ENCODE measurements around the gene GABBR2. TPM values are rescaled to one million over a fixed set of nuclear protein-coding genes. Genes with fewer than 3 reads are reported as not detected.
"Not testable (repeated sequence)": the region's sequence is repeated elsewhere in the genome, so short reads cannot be mapped to it uniquely, and the experiment has no call there.

The GABBR2 gene
- total RNA-seq, 1 experiment from 2014 or later, result not detected

DNA sequence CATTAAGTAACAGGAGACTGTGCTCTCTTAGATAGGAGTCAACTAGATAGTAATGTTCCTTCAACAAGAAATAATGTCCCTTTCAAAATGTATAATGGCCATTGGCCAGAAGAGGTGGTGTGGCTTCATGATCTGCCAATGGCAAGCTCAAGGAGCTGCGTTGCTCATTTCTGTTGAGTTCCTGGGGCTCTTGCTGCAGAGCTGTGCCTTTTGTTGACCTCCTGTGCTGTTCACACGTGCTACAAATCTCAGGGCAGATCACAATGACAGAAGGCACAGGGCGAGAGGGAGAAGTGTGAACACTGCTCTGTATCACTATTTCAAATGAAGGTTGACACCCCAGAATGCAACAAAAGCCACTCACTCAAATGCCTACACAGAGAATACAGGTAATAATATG is 437.3 kb downstream of the GABBR2 start:
- ChIA-PET CTCF (no interaction called here), POLR2A (ENCODE audit: low non-redundant PET) (no interaction called here)
- peak; percentile 31 for DNase-seq (ENCODE audit: low spot score)
- TF ChIP-seq, protein P1, sequence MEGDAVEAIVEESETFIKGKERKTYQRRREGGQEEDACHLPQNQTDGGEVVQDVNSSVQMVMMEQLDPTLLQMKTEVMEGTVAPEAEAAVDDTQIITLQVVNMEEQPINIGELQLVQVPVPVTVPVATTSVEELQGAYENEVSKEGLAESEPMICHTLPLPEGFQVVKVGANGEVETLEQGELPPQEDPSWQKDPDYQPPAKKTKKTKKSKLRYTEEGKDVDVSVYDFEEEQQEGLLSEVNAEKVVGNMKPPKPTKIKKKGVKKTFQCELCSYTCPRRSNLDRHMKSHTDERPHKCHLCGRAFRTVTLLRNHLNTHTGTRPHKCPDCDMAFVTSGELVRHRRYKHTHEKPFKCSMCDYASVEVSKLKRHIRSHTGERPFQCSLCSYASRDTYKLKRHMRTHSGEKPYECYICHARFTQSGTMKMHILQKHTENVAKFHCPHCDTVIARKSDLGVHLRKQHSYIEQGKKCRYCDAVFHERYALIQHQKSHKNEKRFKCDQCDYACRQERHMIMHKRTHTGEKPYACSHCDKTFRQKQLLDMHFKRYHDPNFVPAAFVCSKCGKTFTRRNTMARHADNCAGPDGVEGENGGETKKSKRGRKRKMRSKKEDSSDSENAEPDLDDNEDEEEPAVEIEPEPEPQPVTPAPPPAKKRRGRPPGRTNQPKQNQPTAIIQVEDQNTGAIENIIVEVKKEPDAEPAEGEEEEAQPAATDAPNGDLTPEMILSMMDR (conservative IDR thresholded peaks at IDR 0.05; ENCODE audit: low read depth, low read length), result no peak
- TF ChIP-seq EZH2 (IDR thresholded peaks at IDR 0.05; ENCODE audit: borderline replicate concordance, low read depth, low read length, poor library complexity, severe bottlenecking), result no peak
- no peak overlapping the region for H3K4me3 ChIP-seq (ENCODE audit: low read depth, low read length, poor library complexity, severe bottlenecking)
- no peak overlapping the region for H3K27ac ChIP-seq (ENCODE audit: low read depth, low read length, poor library complexity, severe bottlenecking)
- intact Hi-C loops (cut with micrococcal nuclease; ENCODE audit: unreplicated experiment), result no loop called here
- no peaks in the 10 kb centered on the region for H3K4me1 ChIP-seq (ENCODE audit: insufficient read depth, low read length, poor library complexity, severe bottlenecking)
- no peaks in the 10 kb centered on the region for H3K36me3 ChIP-seq (ENCODE audit: insufficient read depth, low read length, poor library complexity, severe bottlenecking)
- H3K9me3 ChIP-seq (ENCODE audit: low read depth, low read length, poor library complexity, severe bottlenecking), result no peaks in the 10 kb centered on the region
- peaks cover 7% of the 10 kb centered on the region for H3K27me3 ChIP-seq (replicated peaks; ENCODE audit: insufficient read depth, low read depth, low read length, poor library complexity)
- BruUV-seq (replicated peaks), result no TSS peak

DNA sequence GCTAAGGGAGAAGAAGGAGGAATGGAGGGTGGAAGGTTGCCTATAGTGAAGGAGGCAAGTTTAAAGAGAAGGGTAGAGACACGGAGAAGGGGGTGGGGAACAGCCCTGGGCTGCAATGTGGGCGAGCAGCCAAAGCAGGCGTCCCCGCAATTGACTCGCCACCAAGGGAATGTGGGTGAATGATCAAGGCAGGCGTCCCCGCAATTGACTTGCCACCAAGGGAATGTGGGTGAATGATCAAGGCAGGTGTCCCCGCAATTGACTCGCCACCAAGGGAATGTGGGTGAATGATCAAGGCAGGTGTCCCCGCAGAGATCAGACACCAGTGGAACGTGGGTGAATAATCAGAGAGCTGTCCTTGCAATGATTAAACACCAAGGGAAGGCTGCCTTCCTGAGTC is 438.5 kb downstream of the GABBR2 start:
- H3K4me3 ChIP-seq (ENCODE audit: low read depth, low read length, poor library complexity, severe bottlenecking); H3K9me3 ChIP-seq (ENCODE audit: low read depth, low read length, poor library complexity, severe bottlenecking); POLR2A ChIA-PET (ENCODE audit: low non-redundant PET); BruUV-seq (replicated peaks); H3K36me3 ChIP-seq (ENCODE audit: insufficient read depth, low read length, poor library complexity, severe bottlenecking); H3K4me1 ChIP-seq (ENCODE audit: insufficient read depth, low read length, poor library complexity, severe bottlenecking); intact Hi-C loops (cut with micrococcal nuclease; ENCODE audit: unreplicated experiment); CTCF ChIA-PET; H3K27me3 ChIP-seq (replicated peaks; ENCODE audit: insufficient read depth, low read depth, low read length, poor library complexity); H3K27ac ChIP-seq (ENCODE audit: low read depth, low read length, poor library complexity, severe bottlenecking); DNase-seq (ENCODE audit: low spot score): not testable (repeated sequence)

DNA sequence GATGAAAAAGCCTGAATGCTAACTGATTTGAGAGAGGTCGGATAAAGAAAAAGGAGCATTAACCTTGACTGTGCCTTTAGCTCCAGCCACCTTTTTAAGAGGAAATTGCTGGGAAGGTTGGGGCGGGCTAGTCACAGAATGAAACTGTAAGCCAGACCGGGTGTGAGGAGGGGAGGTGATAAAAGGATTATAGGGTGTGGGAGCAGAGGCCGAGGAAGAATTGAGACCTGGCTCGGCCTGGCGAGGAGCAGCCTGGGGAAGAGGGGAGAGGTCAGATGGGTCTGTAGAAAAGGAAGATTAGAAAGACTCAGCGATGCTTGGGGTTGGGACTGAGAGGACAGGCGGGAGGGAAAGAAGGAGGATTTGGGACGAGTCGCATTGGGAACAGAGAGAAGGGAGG is 439.1 kb downstream of the GABBR2 start:
- intact Hi-C loops (cut with micrococcal nuclease; ENCODE audit: unreplicated experiment); H3K36me3 ChIP-seq (ENCODE audit: insufficient read depth, low read length, poor library complexity, severe bottlenecking); BruUV-seq (replicated peaks); H3K4me3 ChIP-seq (ENCODE audit: low read depth, low read length, poor library complexity, severe bottlenecking); DNase-seq (ENCODE audit: low spot score); H3K27ac ChIP-seq (ENCODE audit: low read depth, low read length, poor library complexity, severe bottlenecking); H3K4me1 ChIP-seq (ENCODE audit: insufficient read depth, low read length, poor library complexity, severe bottlenecking); H3K9me3 ChIP-seq (ENCODE audit: low read depth, low read length, poor library complexity, severe bottlenecking); CTCF ChIA-PET; H3K27me3 ChIP-seq (replicated peaks; ENCODE audit: insufficient read depth, low read depth, low read length, poor library complexity); POLR2A ChIA-PET (ENCODE audit: low non-redundant PET): not testable (repeated sequence)

DNA sequence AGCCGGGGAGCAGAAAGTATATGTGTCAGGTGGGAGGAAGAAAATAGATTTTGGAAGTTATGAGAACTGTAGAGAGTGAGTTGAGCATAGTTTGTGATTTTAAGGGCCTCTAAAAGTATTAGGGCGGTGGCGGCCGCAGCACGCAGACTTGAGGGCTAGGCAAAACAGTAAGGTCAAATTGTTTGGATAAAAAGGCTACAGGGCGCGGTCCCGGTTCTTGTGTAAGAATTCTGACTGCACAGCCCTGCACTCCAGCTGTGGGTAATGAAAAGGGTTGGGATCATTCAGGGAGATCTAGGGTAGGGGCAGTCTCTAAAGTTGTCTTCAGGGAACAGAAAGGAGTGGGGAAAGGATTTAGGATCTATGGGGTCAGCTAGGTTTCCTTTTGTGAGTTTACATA is 441.2 kb downstream of the GABBR2 start:
- intact Hi-C loops (cut with micrococcal nuclease; ENCODE audit: unreplicated experiment); H3K27me3 ChIP-seq (replicated peaks; ENCODE audit: insufficient read depth, low read depth, low read length, poor library complexity); BruUV-seq (replicated peaks); CTCF ChIA-PET; H3K9me3 ChIP-seq (ENCODE audit: low read depth, low read length, poor library complexity, severe bottlenecking); H3K4me3 ChIP-seq (ENCODE audit: low read depth, low read length, poor library complexity, severe bottlenecking); DNase-seq (ENCODE audit: low spot score); H3K4me1 ChIP-seq (ENCODE audit: insufficient read depth, low read length, poor library complexity, severe bottlenecking); POLR2A ChIA-PET (ENCODE audit: low non-redundant PET); H3K27ac ChIP-seq (ENCODE audit: low read depth, low read length, poor library complexity, severe bottlenecking); H3K36me3 ChIP-seq (ENCODE audit: insufficient read depth, low read length, poor library complexity, severe bottlenecking): not testable (repeated sequence)

DNA sequence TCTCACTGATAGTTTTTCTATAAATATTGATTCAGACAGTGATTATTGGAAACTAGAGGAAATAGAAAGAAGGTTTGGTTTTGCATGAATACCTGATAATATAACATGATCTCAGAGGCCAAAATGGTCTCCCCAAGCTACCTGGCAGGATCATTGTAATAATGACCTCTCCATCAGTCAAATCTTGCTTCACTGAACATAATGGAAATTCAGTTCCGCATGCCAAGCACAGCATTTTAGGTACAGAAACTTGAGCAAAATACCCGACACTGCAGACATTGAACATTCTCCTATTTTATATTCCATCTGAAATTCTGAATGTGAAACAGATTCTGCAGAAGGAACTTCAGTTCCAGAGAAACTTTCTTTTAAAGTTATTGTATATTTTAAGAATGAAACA is 444.2 kb downstream of the GABBR2 start:
- no peaks in the 10 kb centered on the region for H3K4me1 ChIP-seq (ENCODE audit: insufficient read depth, low read length, poor library complexity, severe bottlenecking)
- H3K4me3 ChIP-seq (ENCODE audit: low read depth, low read length, poor library complexity, severe bottlenecking), result no peak overlapping the region
- no TSS peak for BruUV-seq (replicated peaks)
- intact Hi-C loops (cut with micrococcal nuclease; ENCODE audit: unreplicated experiment), result loop anchor here (5.0 kb wide), 1 partner anchor 552 kb away; no protein-coding TSS in a partner anchor
- no peaks in the 10 kb centered on the region for H3K9me3 ChIP-seq (ENCODE audit: low read depth, low read length, poor library complexity, severe bottlenecking)
- TF ChIP-seq, protein P1 (conservative IDR thresholded peaks at IDR 0.05; ENCODE audit: low read depth, low read length), result no peak
- no peak for TF ChIP-seq EZH2 (IDR thresholded peaks at IDR 0.05; ENCODE audit: borderline replicate concordance, low read depth, low read length, poor library complexity, severe bottlenecking)
- ChIA-PET CTCF (interaction anchor here (1.3 kb wide), 1 partner anchor 341 kb away, joined by 3 read pairs; no protein-coding TSS in a partner anchor), POLR2A (ENCODE audit: low non-redundant PET) (no interaction called here)
- DNase-seq (ENCODE audit: low spot score), result no peak
- no peak overlapping the region for H3K27ac ChIP-seq (ENCODE audit: low read depth, low read length, poor library complexity, severe bottlenecking)
- H3K36me3 ChIP-seq (ENCODE audit: insufficient read depth, low read length, poor library complexity, severe bottlenecking), result no peaks in the 10 kb centered on the region
- no peaks in the 10 kb centered on the region for H3K27me3 ChIP-seq (replicated peaks; ENCODE audit: insufficient read depth, low read depth, low read length, poor library complexity)

All from A673 (cell line).